AG20443 (cell line): Measurements from ENCODE around the gene PARP2.
"Not testable (repeated sequence)": the region's sequence is repeated elsewhere in the genome, so short reads cannot be mapped to it uniquely, and the experiment has no call there.

Experiments used
- DNase-seq: peaks from one replicate; pipeline ENCODE4 v3.0.0; 2012; ENCODE audit warnings: low spot score, mixed read lengths

Gene PARP2

GRCh38 chr14:20346713-20347112 lies 3.3 kb downstream of the PARP2 start:
- DNase-seq = no peak

GRCh38 chr14:20347747-20348146 lies 4.3 kb downstream of the PARP2 start:
- no peak for DNase-seq

- DNase-seq = no peak
Measured at GRCh38 chr14:20350282-20350681, 6.8 kb downstream of the PARP2 start.

GRCh38 chr14:20350860-20351259 lies 7.4 kb downstream of the PARP2 start:
- peak; percentile 29 for DNase-seq

GRCh38 chr14:20356422-20356821 lies 13.0 kb downstream of the PARP2 start:
- DNase-seq = no peak

- DNase-seq = not testable (repeated sequence)
Measured at GRCh38 chr14:20358474-20358873, 15.0 kb downstream of the PARP2 start.

GRCh38 chr14:20365928-20366327 lies 22.5 kb downstream of the PARP2 start:
- no peak for DNase-seq

DNA sequence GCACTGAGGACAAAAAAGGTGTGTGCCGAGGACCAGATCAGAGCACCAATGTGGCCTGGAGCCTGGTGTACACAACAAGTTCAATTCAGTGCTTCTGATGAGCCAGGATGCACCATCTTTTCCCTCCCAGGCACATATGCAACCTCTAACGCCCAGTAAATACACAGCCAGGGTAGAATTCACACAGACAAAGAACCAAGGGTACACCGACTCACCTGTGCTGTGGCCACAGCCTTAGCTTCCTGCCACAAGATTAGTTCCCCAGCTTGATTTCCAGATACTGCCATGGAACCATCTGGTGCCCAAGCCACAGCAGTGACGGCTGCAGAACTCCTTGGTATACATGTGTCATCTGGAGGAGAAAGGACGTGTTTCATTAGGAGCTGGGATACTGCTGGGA lies 29.4 kb downstream of the PARP2 start:
- no peak for DNase-seq

DNA sequence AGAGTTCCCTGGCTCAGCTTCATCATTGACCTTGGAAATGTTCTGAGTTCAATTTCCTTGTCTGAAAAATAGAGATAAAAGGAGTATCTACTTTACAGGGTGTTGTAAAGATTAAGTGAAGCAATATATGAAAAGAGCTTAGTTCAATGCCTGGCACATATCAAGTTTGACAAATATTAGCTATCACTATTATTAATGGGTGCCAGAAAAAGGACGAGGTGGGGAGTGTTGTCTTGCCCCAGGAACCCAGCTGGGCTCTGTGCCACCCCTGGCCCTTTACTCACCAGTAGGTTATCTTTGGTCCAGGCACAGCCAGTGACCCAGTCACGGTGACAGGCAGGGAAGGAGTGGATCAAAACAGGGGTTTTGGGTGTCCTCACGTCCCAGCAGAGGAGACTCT lies 32.0 kb downstream of the PARP2 start:
- no peak for DNase-seq

GRCh38 chr14:20376071-20376588 lies 32.7 kb downstream of the PARP2 start:
- no peak for DNase-seq

DNA sequence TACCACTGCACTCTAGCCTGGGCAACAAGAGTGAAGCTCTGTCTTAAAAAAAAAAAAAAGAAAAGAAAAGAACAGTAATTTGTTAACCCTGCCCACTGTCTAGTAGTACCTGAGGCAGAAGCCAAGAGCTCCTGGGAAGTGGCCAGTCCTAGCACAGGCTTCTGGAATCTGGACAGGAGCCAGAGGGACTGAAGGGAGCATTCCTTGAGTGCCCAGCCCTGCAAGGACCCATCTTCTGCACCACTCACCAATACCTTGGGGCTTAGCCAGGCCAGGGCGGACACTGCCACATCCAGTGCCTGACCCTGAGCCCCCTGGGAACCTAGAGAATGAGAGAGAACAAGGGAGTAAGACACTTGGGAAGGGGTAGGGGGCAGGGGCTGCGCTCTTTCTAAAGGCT lies 33.7 kb downstream of the PARP2 start:
- no peak for DNase-seq

DNA sequence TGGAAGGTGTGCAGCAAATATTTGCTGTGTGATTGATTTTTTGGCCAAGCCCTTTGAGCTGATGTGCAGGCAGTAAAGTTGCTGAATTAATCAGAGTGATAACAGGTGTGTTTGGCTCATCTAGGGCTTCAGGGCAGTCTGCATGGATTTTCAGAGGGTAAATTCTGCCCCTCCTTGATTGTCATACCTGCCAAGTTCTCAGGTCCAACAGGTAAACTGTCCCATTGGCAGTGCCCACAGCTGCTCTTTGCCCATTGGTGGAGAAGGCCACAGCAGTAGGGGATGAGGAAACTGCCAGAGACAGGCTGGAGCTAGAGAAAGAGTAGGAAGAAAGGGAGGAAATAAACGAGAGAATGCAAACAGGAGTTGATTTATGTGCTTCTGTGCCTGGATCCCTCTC lies 36.3 kb downstream of the PARP2 start:
- no peak for DNase-seq

DNA sequence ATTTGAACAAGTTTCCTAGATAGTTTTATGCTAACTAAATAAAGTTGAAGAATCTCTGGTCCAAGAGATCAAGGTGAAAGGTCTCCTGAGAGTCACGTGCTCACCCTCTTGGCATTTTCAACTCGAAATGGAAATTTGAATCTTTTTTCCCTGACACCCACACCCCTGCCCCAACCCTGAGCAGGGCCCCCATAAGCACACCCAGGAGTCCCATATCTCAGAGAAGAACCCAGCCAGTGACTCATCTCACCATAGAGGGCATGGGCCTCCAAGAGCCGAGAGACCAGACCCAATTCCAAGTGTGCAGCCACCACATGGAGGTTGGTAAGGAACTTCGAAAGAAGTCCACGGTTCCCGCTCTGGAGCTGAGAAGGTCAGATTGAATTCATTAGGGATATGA lies 37.2 kb downstream of the PARP2 start:
- no peak for DNase-seq

- no peak for DNase-seq
Measured at GRCh38 chr14:20381341-20381740, 37.9 kb downstream of the PARP2 start.

DNA sequence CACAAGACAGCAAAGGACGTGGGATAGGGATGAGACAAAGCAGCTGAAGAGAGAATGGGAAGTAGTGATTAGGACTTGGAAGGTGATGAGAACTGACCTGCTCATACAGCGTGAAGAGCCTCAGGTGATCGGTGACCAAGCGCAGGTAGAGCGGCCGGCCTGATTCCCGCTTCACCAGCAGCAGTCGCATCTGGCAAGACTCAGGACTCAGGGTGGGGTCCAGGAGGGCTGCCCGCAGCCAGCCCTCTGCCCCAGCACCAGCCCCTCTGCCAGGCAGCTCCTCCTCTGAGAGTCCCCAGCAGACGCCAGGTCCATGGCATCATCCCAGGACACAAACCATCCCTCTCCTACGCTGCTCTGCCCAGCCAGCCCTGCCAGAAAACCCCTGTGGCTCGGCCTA lies 39.1 kb downstream of the PARP2 start:
- DNase-seq = no peak

DNA sequence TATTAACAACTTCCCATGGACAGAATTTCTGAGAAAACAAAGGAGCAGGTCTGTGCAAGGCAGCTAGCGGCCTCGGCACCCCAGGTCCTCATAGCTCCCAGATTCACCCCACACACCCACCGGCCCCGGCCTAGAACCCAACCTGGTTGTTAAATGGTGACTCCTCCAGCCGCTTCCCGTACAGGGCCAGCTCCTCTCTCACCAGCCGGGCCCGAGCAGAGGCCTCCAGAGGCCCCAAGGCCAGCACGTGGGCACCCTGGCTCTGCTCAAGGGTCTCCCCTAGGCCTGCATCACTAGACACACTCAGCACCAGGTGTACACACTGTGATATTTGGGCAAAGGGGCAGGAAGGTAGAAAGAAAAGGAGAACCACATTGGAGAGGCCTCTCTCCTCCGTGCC lies 39.6 kb downstream of the PARP2 start:
- no peak for DNase-seq

DNA sequence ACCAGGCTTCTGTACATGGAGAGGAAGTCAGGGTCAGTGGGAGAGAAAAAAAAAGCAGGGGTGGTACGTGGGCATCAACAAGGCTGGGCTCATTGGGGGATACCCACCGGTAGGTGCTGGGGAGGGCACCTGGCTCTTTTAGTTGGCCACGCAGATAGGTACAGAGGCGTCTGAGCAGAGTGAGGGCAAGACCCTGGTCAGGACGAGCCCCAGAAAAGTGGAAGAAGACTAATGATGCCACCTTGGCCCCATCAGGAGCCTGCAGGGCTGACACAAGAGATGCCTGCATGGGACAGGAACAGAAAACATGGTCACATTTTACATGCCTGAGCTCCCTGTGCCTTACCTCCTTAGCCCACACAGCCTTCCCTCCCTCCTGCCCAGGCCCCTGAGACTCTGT lies 40.2 kb downstream of the PARP2 start:
- DNase-seq = no peak

- DNase-seq = no peak
Measured at GRCh38 chr14:20384321-20384720, 40.9 kb downstream of the PARP2 start.

DNA sequence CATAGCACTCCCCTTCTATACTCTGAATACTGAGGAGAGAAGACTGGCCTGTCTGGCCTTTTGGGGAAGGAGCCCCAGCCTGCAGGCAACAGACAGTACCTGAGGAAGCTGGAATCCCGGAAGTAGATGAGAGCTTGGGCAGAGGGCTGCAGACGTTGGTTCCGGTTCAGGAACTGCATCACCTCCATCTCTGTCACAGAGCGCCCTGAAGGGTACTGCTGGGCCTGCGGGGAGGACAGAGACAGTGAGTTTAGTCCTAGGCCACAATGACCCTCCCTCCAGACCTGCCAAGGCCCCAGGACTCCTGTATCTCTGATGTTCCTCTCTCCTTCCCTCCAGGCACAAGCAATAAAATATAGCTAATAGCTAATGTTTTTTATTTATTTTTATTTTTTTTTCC lies 41.5 kb downstream of the PARP2 start:
- DNase-seq = no peak

GRCh38 chr14:20386276-20386855 lies 42.9 kb downstream of the PARP2 start:
- DNase-seq = no peak

DNA sequence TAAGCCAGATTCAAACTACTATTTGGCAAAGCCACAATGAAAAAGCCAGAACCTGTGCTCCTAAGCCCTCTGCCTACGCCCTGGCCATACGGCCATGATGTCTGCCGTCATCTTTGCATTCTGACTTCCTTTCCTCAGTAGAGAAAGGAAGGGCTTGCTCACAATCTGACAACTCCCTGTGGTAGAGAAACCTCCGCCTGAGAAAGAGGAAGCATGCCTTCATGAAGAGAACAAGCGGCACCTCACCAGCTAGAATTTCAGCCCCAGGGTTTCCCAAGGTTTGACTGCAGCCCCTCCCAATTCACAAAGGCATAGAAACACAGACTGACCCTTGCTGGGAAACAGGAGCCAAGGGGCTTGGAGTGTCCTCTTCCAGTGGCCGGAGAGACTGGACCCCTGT lies 44.1 kb downstream of the PARP2 start:
- DNase-seq = no peak

DNA sequence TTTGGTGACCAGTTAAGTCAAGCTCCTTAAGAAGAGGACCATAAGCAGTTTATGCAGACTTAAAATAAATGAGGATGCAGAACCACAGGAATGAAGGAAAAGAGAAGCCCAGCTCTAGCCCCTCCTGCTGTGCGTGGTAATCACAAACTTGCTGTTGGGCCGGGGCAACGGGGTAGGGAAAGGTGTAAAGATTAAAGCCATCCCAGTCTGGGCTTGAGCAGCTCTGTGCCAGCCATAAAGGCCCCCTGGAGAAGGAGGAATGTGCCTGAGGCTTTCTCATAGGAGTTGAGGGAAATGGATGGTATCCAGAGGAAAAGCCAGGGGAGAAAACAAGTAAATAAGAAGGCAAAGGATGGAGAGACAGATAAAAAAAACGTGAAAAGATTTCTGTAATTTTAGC lies 44.7 kb downstream of the PARP2 start:
- no peak for DNase-seq

GRCh38 chr14:20391505-20391904 lies 48.1 kb downstream of the PARP2 start:
- DNase-seq = no peak

DNA sequence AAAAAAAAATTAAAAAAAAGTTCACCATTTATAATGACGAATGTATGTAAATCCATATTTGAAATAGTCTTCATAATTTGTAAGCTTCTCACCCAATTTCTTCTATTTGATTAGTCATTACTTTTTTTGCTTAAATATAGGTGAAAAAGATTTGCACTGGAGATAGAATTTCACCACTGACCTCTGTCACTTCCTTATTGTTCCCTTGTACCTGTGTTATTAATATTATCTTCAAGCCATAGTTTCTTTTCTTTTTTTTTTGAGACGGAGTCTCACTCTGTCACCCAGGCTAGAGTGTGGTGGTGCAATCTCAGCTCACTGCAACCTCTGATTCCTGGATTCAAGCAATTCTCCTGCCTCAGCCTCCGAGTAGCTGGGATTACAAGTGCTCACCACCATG lies 54.1 kb downstream of the PARP2 start:
- DNase-seq = no peak

GRCh38 chr14:20400589-20400964 lies 57.1 kb downstream of the PARP2 start:
- no peak for DNase-seq
